NCI-H524 (cell line): Measurements from ENCODE around the gene DCXR.
"Not testable (repeated sequence)": the region's sequence is repeated elsewhere in the genome, so short reads cannot be mapped to it uniquely, and the experiment has no call there.

Source experiments
- DNase-seq, 2 experiments: peaks; one replicate each; lab custom pipeline; 2025; lab: John Stamatoyannopoulos, UW

Gene DCXR

DNA sequence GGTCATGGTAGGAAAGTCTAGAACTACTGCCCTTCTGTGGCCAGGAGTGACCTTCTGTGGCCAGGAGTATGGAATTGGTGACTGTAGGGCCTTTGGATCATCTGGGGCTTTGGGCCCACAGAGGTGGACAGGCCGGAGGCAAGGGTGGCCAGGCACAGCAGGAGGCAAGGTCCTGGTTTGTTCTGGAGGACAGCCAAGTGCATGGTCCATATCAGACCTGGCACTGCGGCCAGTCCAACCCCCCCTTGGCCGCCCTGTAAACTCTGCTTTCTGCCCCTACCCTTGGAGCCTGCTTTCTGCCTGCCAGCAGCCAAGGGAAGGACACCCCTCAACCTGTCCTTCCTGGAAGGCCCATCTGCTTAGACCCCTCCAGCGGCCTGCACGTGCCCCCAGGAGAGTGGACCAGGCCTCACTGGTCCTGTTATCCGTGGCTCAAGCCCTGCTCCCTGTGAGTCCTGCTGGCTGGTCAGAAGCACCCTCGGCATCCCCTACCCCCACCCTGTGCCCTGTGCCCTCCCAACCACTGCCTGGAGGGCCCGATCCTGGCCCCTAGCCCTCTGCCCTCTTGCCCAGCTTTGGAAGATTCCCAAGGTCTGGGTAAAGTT lies 2.3 kb upstream of the DCXR start:
- DNase-seq = no peak

DNA sequence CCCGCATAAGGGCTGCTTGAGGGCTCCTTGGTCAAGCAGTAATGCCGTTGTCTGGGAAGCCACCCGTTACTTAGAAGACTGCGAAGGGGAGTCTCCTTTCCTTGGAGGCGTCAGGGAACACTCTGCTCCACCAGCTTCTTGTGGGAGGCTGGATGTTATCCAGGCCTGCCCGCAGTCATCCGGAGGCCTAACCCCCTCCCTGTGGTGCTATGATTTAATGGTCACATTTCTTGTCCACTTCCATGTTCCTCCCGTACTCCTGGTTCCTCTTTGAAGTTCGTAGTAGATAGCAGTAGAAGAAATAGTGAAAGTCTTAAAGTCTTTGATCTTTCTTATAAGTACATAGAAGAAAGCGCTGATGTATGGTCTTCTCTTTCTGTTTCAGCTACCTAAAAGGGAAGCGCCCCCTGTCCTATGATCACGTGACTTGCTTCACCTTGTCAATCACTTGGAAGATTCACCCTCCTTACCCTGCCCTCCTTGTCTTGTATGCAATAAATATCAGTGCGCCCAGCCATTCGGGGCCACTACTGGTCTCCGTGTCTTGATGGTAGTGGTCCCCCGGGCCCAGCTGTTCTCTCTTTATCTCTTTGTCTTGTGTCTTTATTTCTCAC lies 1.4 kb upstream of the DCXR start:
- not testable (repeated sequence) for DNase-seq

DNA sequence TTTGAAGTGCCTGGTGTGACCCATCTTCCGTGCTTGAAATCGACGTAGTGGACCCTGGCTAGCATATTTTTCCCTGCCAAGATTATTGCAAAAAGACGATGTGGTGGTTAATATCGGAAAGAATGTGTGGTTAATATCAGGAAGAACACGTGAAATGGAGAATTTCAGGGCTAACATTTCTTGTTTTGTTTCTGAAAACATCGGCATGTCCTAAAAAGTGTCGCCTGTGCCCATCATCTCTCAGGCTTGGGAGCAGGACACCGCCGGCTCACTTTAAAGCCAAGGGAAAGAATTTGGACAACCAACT lies 345 bp upstream of the DCXR start:
- DNase-seq = no peak

DNA sequence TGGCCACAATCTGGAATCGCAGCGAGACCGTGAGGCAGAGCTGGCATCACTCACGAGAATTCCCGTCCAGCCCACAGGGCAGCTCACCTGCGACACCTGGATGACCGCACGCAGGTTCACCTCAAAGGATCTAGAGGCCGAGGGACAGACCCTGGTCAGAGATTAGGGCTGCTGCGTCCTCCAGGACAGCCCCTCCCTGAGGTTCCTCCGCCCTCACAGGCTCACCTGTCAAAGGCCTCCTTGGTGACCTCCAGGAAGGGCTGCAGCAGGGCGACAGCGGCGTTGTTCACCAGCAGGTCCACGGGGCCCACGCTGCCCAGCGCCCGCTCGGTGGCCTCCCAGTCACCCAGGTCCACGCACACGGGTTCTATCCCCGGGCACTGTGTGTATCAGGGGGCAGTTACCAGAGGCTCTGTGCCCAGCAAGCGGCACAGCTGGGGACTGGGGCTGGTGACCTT lies 834 bp downstream of the DCXR start:
- no peak for DNase-seq

DNA sequence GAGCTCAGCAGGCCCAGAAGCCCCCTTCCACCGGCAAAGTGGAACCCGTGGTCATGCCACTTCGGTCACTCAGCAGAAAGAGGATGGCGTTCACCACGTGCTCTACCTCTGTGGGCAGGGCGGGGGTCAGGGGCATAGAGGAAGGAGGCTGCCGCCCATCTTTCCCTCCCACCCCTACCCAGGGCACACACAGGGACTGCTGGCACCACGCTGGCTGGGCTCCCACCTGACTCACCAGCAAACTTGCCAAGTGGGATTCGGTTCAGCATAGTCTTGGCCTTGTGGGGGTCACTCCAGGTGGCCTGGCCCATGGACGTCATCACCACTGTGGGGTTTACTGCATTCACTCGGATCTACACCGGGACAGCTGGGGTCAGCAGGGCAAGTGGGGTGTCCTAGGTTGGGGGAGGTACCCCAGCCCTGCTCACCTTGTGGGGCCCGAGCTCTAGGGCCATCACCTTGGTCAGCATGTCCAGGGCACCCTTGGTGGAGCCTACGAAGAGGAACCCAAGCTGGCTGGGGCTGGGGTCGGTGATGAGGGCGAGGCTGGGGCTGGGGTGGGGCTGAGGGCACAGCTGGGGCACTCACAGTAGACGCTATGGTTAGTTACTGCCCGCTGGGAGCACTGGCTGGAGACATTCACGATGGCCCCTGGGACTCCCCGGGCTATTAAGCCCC lies 1.4 kb downstream of the DCXR start:
- DNase-seq = no peak

DNA sequence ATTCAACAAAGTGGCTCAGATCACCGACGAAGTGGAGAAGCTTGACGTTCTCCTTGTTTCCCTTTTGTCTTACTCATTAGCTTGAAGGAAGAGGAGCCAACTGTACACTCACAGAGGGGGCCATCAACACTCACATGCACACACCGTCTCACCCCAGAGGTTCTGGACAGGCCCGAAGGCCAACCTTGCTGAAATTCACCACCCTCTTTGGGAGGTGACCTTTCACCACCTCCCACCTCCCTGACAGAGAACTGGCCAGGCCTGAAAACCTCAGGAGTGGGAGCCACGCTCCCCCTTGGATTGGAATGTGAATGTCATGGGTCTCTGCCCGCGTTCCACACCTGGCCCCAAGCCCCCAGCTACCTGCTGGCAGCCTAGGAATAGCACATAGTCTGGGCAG lies 2.0 kb downstream of the DCXR start:
- DNase-seq = no peak

DNA sequence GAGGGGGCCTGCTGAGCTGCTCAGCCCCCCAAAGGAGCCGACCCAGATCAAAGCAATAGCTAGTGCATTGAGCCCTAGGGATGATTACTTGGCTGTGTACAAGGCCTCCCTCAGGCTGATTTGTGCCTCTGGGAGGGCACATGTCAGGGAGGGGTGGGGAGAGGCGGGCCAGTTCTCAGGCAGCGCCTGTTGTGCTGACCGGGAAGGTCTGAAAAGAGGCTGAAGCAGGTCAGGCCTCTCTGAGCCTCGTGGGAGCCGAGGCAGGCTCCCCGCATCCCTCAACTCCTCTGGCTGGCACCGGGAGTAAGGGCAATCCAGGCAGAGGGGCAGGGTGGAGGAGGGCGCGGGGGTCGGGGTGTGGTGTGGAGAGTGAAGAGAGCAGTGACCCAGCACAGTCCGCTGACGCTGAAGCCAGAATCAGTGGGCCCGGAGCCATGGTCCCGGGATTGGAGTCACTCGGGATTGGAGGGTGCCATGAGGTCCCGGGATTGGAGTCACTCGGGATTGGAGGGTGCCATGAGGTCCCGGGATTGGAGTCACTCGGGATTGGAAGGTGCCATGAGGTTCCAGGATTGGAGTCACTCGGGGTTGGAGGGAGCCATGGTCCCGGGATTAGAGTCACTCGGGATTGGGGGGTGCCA lies 3.0 kb downstream of the DCXR start:
- DNase-seq = no peak

DNA sequence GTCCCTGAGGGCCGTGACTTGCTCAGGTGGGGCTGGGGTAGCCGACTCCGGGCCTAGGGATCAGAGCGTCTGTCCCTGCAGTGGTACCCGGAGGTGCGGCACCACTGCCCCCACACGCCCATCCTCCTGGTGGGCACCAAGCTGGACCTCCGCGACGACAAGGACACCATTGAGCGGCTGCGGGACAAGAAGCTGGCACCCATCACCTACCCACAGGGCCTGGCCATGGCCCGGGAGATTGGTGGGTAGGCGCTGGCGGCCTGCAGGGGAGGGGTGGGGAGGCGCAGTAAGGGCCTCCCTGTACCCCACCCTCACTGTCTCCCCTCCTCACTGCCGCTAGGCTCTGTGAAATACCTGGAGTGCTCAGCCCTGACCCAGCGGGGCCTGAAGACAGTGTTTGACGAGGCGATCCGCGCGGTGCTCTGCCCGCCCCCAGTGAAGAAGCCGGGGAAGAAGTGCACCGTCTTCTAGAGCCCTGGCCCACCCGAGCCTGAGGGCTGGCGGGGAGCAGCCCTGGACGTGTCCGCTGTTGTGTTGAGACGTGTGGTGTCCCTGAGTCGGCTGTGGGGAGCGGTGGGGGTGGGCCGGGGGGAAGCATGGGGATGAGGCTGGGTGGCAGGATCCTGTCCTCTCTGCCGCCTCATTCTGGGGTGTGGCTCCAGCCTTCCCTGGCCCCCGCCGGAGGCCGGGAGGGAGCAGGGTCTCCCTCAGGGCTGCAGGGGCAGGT lies 4.0 kb downstream of the DCXR start:
- no peak for DNase-seq

DNA sequence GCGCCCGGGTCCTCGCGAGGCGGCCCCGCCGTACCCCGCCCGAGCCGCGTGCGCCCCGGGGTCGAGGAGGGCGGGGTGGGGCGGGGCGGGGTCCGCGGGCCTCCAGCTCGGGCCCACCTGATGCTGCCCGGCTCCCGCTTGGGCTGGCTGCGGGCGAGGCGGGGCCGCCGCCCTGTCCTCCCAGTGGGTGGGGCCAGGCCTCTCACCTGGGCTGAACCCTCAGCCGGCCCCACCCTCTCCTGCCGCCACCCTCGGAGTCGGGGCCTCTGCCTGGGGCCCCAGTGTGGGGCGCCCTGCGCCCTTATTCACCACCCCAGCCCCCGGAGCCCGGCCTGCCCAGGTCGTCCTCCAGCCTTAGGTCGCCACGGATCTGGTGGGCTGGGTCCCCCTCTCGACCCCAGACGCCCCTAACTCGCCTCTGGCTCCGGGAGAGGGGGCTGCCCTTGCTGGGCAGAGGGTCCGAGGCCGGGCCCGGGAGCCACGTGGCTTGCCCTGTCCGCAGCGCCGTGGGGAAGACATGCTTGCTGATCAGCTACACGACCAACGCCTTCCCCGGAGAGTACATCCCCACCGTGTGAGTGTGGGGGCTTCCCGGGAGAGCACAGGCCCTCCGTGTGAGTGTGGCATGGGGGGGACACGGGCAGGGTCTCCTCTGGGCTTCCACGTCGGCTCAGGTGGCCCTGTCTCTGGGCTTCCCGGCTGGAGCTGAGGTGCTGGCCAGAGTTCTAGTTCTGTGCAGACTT lies 5.4 kb downstream of the DCXR start:
- DNase-seq = no peak

DNA sequence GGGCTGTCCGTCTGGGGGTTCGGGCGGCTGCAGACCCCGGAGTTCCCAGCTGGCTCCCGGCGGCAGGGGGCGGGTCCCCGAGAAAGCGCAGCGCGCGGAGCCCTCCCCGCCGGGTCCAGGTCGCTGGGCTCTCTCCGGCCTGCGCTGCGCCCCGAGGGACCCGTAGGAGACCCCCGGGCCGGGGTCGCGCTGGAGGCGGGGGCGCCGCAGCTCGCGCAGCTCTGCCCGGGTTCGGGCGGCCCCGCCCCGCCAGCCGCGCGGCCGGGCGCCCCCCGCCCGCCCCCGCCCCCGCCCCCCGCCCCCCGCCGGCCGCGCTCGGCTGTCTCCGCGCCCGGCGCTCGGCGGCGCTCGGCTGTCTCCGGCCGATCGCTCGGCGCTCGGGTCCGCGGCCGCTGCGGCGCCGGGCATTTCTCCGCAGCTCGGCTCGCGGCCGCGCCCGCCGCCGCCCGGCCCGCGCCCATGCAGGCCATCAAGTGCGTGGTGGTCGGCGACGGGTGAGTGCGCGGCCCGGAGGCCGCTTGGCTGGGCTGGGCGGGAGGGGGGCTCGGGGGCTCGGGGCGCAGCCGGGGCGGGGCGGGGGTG lies 6.1 kb downstream of the DCXR start, which contains the start of gene RAC3:
TSS of gene RAC3 (plus strand) at position 376 of the 582 bp plus-strand sequence. CDS start at position 460, 84 bp downstream.
- DNase-seq = peak in 1 of 2 experiments; percentile 49

DNA sequence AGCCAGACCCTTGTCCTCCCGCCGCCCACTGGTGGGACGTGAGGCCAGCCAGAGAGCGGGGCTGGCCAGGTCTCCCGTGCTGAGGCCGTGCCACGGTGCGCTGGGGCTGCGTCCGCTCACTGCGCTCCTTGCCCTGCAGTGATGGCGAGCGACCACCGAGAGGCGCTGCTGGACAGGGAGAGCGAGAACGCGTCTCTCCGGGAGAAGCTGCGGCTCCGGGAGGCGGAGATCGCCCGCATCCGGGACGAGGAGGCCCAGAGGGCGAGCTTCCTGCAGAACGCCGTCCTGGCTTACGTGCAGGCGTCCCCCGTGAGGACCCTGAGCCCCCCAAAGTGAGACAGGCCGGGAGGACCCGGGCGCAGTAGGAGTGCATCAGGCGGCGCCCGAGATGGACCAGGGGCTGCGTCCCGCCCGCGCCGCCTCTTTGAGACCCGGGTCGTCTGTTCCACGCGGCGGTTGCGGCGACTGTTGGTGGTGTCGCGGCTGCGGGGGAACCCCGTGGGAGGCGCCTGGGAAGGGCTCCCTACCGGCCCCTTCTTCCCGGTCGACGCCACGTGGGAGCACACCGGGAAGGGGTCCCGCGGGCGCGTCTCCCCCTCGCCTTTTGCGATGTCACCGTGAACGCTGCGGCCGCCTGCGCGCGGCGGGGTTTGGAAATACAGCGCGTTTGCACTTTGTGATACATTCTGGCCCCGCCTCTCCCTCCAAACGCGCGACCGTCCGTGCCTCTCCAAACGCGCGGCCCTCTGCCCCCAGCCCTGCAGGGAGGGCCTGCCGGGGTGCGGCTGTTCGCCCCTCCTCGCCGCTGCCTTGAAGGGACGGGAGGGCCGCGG lies 6.8 kb downstream of the DCXR start:
- peak; percentile 68 to 86 for DNase-seq

DNA sequence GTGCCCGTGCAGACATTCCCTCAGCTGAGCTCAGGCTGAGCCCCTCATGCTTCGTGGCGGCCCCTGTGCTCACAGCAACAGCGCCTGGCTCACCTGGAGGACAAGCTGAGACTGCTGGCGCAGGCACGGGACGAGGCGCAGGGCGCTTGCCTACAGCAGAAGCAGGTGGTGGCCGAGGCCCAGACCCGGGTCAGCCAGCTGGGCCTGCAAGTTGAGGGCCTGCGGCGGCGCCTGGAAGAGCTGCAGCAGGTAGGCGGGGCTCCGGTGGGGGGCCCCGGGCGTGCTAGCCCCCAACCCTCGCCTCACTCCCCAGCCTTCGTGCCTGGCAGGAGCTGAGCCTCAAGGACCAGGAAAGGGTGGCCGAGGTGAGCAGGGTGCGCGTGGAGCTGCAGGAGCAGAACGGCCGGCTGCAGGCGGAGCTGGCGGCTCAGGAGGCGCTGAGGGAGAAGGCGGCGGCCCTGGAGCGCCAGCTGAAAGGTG lies 7.5 kb downstream of the DCXR start:
- no peak for DNase-seq

DNA sequence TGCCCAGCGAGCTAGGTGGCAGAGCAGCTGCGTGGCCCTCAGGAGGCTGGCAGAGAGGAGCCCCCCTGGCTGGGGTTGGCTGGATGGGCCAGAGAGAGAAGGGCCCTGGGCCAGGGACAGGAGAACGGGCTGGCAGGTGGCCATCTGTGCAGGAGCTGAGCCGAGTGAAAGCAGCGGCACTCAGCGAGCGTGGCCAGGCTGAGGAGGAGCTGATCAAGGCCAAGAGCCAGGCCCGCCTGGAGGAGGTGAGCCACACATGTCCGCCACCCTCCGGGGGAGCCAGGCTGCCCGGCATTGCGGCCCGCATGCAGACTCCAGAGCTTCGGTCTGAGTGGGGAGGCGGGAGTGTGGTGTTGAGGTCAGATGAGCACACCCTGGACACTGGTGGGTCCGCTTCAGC lies 8.1 kb downstream of the DCXR start:
- DNase-seq = no peak

DNA sequence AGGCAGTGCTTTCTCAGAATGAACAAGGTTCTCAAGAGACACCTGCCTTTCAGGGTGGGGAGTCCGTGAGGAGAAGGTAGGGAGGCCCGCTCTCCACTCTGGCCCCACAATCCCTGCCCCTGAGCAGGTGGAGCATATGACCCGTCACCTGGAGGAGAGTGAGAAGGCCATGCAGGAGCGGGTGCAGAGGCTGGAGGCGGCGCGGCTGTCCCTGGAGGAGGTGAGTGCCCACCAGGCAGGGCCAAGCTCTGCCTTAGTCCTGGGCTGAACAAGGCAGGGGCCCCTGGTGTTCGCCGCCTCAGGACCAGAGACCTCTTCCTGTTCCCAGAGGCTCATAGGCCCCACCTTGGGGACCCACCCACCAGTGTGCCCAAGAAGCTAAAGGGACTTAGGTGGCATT lies 8.5 kb downstream of the DCXR start:
- no peak for DNase-seq

DNA sequence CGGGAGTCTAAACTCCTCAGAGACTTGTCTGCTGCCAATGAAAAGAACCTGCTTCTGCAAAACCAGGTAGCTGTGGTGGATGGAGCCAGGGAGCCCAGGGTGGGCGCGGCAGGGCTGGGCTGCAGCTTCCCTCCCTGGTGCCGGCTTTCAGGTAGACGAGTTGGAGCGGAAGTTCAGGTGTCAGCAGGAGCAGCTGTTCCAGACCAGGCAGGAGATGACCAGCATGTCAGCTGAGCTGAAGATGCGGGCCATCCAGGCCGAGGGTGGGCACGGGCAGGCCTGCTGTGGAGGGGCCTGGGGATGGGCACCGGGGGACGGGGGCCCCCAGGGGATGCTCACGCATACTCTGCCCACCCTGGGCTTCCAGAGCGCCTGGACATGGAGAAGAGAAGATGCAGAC lies 9.3 kb downstream of the DCXR start:
- no peak for DNase-seq

DNA sequence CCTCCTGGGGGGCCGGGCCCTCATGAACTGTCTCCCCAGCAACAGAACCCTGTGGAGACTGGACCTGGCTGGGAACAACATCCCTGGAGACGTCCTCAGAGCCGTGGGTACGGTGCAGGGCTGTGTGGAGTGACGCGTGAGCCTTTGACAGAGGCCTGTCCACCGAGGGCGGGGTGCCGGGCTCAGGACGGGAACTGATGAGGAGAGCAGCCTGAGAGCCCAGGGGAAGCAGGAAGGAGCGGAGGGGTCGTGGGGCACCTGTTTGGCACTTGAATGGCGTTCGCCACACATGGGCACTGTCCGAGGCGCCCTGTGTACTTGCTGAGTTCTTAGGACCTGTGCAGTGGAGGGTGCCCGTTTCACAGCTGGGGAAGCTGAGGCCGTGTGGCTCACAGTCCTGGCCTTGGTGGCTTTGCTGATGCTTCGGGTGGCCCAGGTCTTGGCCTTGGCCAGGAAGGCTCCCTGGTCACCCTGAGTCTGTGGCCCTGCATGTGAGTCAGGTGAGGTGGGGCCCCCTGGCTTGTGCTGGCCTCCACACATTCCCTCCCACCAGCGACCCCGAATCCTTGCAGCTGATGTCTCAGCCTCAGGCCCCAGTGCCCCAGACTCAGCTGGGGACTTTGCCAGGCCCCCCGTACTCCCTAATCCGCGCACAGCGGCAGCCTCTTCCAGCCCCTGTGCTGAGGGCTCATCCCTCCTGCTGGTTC lies 11.9 kb downstream of the DCXR start:
- DNase-seq = no peak

DNA sequence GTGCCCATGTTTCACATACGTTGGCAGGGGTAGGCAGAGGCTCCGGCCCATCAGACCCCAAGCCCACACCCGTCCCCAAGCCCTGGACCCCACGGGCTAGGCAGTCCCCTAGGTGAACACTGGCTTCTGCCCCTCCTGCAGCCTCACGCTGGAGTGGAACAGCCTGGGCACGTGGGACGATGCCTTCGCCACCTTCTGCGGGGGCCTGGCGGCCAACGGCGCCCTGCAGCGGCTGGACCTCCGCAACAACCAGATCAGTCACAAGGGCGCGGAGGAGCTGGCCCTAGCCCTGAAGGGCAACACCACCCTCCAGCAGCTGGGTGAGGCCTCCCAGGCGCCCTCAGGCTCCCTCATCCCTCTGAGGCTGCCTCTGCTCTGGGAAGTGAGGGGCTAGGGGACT lies 12.6 kb downstream of the DCXR start:
- no peak for DNase-seq

DNA sequence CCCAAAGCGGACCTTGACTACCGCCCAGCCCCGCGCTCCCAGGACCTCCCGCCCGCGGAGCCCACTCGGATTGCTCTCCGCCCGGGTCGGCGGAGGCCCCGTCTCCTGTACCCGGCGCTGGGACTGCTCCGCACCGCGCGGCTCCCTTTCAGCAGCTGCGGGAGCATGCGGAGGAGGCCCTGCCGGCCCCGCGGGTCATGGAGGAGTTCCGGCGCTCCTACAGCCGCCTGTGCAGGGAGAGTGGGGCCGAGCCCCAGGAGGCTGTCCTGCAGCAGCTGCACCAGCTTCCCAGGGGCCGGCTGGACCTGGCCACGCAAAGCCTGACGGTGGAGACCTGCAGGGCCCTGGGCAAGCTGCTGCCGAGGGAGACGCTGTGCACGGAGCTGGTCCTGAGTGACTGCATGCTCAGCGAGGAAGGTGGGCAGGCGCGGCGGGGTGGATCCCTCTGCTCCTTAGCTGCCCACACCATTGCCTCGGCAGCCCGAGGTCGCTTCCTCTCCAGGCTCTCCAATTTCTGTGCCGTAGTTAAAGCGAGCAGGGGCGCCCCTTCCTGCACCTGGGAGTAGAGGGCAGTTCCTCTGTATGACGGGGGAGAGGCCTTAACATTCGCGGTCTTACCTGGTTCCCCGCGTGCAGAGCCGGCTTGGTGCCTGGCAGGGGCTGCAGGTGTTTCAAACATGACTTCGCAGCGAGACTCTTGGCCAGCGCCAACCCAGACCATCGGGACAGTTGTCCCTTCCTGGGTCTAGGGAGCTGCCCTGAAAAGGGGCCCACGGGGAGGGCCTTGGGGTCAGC lies 13.9 kb downstream of the DCXR start:
- DNase-seq = peak; percentile 53 to 69

DNA sequence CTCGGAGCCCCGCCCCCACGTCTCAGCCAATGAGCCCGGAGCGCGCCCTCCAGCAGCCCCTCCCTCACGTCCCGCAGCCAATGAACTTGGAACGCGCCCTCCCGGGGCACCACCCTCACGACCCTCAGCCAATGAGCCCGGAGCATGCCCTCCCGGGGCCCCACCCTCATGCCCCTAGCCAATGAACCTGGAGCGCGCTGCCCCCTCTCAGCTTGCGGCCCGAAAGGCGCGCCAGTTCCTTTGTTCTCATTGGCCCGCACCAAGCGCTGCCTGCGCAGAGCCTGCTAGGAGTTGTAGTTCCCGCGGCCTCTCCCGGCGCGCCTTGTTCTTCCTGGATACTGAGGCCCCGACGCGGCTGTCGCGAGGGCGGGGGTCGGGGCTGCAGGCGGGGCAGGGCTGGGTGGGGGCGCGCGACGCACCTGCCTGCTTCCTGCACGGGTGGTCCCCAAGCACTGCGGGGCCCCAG lies 14.5 kb downstream of the DCXR start, which contains the start of gene LRRC45:
TSS of gene LRRC45 (plus strand) at position 325 of the 466 bp plus-strand sequence. CDS start 339 bp downstream, outside the sequence.
- peak; percentile 100 for DNase-seq
